ENCODE measurements around the gene DCAF6. TPM values are rescaled to one million over a fixed set of nuclear protein-coding genes. Genes with fewer than 3 reads are reported as not detected.

Gene DCAF6
- total and polyA plus RNA-seq, 12 donors, result 49.0 to 226 (median 197) TPM

GRCh38 chr1:168104535-168104934 lies 168.1 kb downstream of the DCAF6 start:
- Histone ChIP-seq H3K4me3 (no peak overlapping the region), H3K27ac (no peak overlapping the region), H3K9me3 (no peaks in the 10 kb centered on the region), H3K36me3 (peaks cover 0 to 35% (median 0%) of the 10 kb centered on the region in 9 donors), H3K4me1 (no peaks in the 10 kb centered on the region), H3K27me3 (no peaks in the 10 kb centered on the region)
- WGBS, 2 donors, result 84 to 85% methylated on average over 11 of the region's 11 CpGs
- DNase-seq, result no peak
- ATAC-seq, result no peak
- intact Hi-C loops (cut with DNase I), result no loop called here
- TF ChIP-seq CTCF (IDR thresholded peaks at IDR 0.05), result no peak

- 94 to 95% methylated on average over 6 of the region's 6 CpGs for WGBS, 2 donors
- ATAC-seq, result no peak
These were observed 169.4 kb downstream of the DCAF6 start for GRCh38 chr1:168105846-168106245.

GRCh38 chr1:168106274-168106673 lies 169.8 kb downstream of the DCAF6 start:
- H3K4me1 ChIP-seq, result no peaks in the 10 kb centered on the region
- WGBS, 2 donors, result 89% methylated on average over 8 of the region's 8 CpGs

More at GRCh38 chr1:168105846-168106245, 169.4 kb downstream of the DCAF6 start:
- Histone ChIP-seq H3K4me1 (no peaks in the 10 kb centered on the region), H3K9me3 (no peaks in the 10 kb centered on the region), H3K27me3 (no peaks in the 10 kb centered on the region), H3K27ac (no peak overlapping the region), H3K36me3 (peaks cover 0 to 35% (median 0%) of the 10 kb centered on the region in 9 donors), H3K4me3 (no peak overlapping the region)
- intact Hi-C loops (cut with DNase I), result no loop called here
- DNase-seq, result no peak
- TF ChIP-seq CTCF (IDR thresholded peaks at IDR 0.05), result no peak

GRCh38 chr1:168110896-168111545 lies 174.5 kb downstream of the DCAF6 start:
- ATAC-seq, result no peak
- intact Hi-C loops (cut with DNase I), result no loop called here
- Histone ChIP-seq H3K9me3 (peaks cover 0 to 2% (median 0%) of the 10 kb centered on the region in 11 donors), H3K4me1 (peaks cover 0 to 4% (median 0%) of the 10 kb centered on the region in 9 donors), H3K27ac (no peak overlapping the region), H3K27me3 (no peaks in the 10 kb centered on the region), H3K4me3 (no peak overlapping the region), H3K36me3 (peaks cover 0 to 7% (median 0%) of the 10 kb centered on the region in 9 donors)
- 89 to 91% methylated on average over 7 of the region's 7 CpGs for WGBS, 2 donors
- no peak for DNase-seq
- TF ChIP-seq CTCF (IDR thresholded peaks at IDR 0.05), result no peak

More at GRCh38 chr1:168106274-168106673, 169.8 kb downstream of the DCAF6 start:
- ATAC-seq, result no peak
- no peak for DNase-seq
- TF ChIP-seq CTCF (IDR thresholded peaks at IDR 0.05), result no peak
- intact Hi-C loops (cut with DNase I), result no loop called here
- no peaks in the 10 kb centered on the region for H3K9me3 ChIP-seq
- H3K27me3 ChIP-seq, result no peaks in the 10 kb centered on the region
- no peak overlapping the region for H3K4me3 ChIP-seq
- no peak overlapping the region for H3K27ac ChIP-seq
- peaks cover 0 to 35% (median 0%) of the 10 kb centered on the region in 9 donors for H3K36me3 ChIP-seq

Data from heart right ventricle (tissue), 16 donors.